Loucy (cell line): ENCODE results near the gene PYGM.

Experiments used
- CTCF ChIP-seq: fragments of 200-600 bp; sonication (generic); conservative IDR thresholded peaks from 2 replicates; pipeline ENCODE4 v1.5.1; 2014; ENCODE audit warnings: mild to moderate bottlenecking, antibody characterized with exemption, low read length
- EZH2phosphoT487 ChIP-seq: fragments of 200-600 bp; IDR thresholded peaks from 2 replicates; pipeline ENCODE4 v1.6.1; 2018; ENCODE audit warnings: antibody characterized with exemption, mild to moderate bottlenecking, moderate library complexity, borderline replicate concordance

GRCh38 chr11:64759131-64759721, 548 bp downstream of the PYGM start:
- TF ChIP-seq CTCF (no peak), EZH2phosphoT487 (no peak)
